ENCODE data around the gene GRK4.

GRK4 gene

DNA sequence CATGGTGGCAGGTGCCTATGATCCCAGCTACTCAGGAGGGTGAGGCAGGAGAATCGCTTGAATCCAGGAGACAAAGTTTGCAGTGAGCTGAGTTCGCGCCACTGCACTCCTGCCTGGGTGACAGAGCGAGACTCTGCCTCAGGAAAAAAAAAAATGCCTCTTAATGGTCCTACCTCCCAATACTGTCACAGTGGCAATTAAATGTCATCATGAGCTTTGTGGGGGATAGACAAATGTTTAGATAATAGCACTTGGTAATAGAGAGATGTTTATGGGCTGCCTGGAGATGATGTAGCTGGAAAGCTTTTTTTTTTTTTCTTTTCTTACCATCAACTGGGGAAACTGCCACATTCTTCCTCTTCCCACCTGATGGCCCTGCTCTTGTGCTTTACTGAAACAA is 33.0 kb downstream of the GRK4 start:
- no peaks in the 10 kb centered on the region for H3K36me3 ChIP-seq (ENCODE audit: control insufficient read depth in 2 of 2, insufficient read depth in 1 of 2, low read length in 2 of 2)
- H3K27ac ChIP-seq (ENCODE audit: extremely low read depth, low read depth, low read length), result no peak overlapping the region
- H3K4me3 ChIP-seq (ENCODE audit: low read depth, low read length), result no peak overlapping the region
- ChIA-PET CTCF (interaction anchor here (0.6 to 1.0 kb wide), 2 partner anchors 18 to 51 kb away, joined by 3 to 6 read pairs; no protein-coding TSS in a partner anchor), POLR2A (no interaction called here)
- H3K4me1 ChIP-seq (ENCODE audit: control insufficient read depth, insufficient read depth, low read length), result no peaks in the 10 kb centered on the region
- no peak for TF ChIP-seq ZNF169 (tag by site-specific recombination; IDR thresholded peaks at IDR 0.05)
- no peak for TF ChIP-seq ZNF837 (tag by site-specific recombination; IDR thresholded peaks at IDR 0.05)
- TF ChIP-seq GLIS1 (tag by site-specific recombination; IDR thresholded peaks at IDR 0.05), result peak; percentile 95
- TF ChIP-seq EGR2 (tag by site-specific recombination; IDR thresholded peaks at IDR 0.05; ENCODE audit: low read depth), result no peak
- TF ChIP-seq KLF1 (tag by site-specific recombination; IDR thresholded peaks at IDR 0.05), result no peak
- no peak for TF ChIP-seq SP3 (tag by site-specific recombination; IDR thresholded peaks at IDR 0.05)
- no peaks in the 10 kb centered on the region for H3K9me3 ChIP-seq (ENCODE audit: control insufficient read depth, insufficient read depth, low read depth, low read length)

DNA sequence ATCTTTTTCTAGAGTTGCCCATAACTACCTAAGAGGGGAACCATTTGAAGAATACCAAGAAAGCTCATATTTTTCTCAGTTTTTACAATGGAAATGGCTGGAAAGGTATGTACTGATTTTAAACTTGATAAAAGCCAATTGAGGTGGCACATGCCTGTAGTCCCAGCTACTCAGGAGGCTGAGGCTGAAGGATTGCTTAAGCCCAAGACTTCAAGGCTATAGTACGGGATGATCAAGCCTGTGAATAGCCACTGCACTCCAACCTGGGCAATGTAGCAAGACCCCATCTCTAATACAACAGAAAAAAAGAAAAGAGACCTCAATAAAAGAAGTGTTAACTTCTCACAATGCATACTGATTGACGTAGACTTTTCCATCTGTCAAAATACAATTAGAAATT is 44.4 kb downstream of the GRK4 start:
- Histone ChIP-seq H3K4me1 (ENCODE audit: control insufficient read depth, insufficient read depth, low read length) (no peaks in the 10 kb centered on the region), H3K27ac (ENCODE audit: extremely low read depth, low read depth, low read length) (no peak overlapping the region), H3K4me3 (ENCODE audit: low read depth, low read length) (no peak overlapping the region), H3K36me3 (ENCODE audit: control insufficient read depth in 2 of 2, insufficient read depth in 1 of 2, low read length in 2 of 2) (no peaks in the 10 kb centered on the region), H3K9me3 (ENCODE audit: control insufficient read depth, insufficient read depth, low read depth, low read length) (no peaks in the 10 kb centered on the region)
- no peak for TF ChIP-seq ZNF610 (tag by site-specific recombination; IDR thresholded peaks at IDR 0.05; ENCODE audit: borderline replicate concordance)
- CTCF ChIA-PET, result interaction anchor here (0.5 to 1.3 kb wide), 2 partner anchors 30 to 72 kb away, joined by 3 read pairs; no protein-coding TSS in a partner anchor
- POLR2A ChIA-PET, result no interaction called here

GRCh38 chr4:3009422-3009821 is 46.1 kb downstream of the GRK4 start:
- Histone ChIP-seq H3K4me1 (ENCODE audit: control insufficient read depth, insufficient read depth, low read length) (no peaks in the 10 kb centered on the region), H3K9me3 (ENCODE audit: control insufficient read depth, insufficient read depth, low read depth, low read length) (no peaks in the 10 kb centered on the region), H3K27ac (ENCODE audit: extremely low read depth, low read depth, low read length) (no peak overlapping the region), H3K36me3 (ENCODE audit: control insufficient read depth in 2 of 2, insufficient read depth in 1 of 2, low read length in 2 of 2) (no peaks in the 10 kb centered on the region), H3K4me3 (ENCODE audit: low read depth, low read length) (no peak overlapping the region)
- ChIA-PET CTCF (interaction anchor here (1.4 kb wide), 2 partner anchors 28 to 45 kb away, joined by 4 read pairs; no protein-coding TSS in a partner anchor), POLR2A (no interaction called here)
- TF ChIP-seq ZNF19 (tag by site-specific recombination; IDR thresholded peaks at IDR 0.05; ENCODE audit: low read depth) (no peak), ZNF654 (tag by site-specific recombination; IDR thresholded peaks at IDR 0.05; ENCODE audit: low read depth) (no peak), ZNF830 (tag by site-specific recombination; IDR thresholded peaks at IDR 0.05; ENCODE audit: low read depth) (no peak), ZNF280D (tag by site-specific recombination; IDR thresholded peaks at IDR 0.05) (no peak), ZNF701 (tag by site-specific recombination; IDR thresholded peaks at IDR 0.05) (no peak), ZNF76 (tag by site-specific recombination; IDR thresholded peaks at IDR 0.05; ENCODE audit: borderline replicate concordance, low read depth) (no peak), ZNF548 (tag by site-specific recombination; IDR thresholded peaks at IDR 0.05) (no peak), ZSCAN16 (tag by site-specific recombination; IDR thresholded peaks at IDR 0.05) (no peak), ZBTB8A (tag by site-specific recombination; IDR thresholded peaks at IDR 0.05) (no peak), PATZ1 (tag by site-specific recombination; IDR thresholded peaks at IDR 0.05) (no peak), ZNF274 (IDR thresholded peaks at IDR 0.05; ENCODE audit: low read length) (no peak), ZNF274 (tag by site-specific recombination; IDR thresholded peaks at IDR 0.05; ENCODE audit: borderline replicate concordance) (no peak), ZNF239 (tag by site-specific recombination; IDR thresholded peaks at IDR 0.05) (no peak), ZNF747 (tag by site-specific recombination; IDR thresholded peaks at IDR 0.05) (no peak), ZNF433 (tag by site-specific recombination; IDR thresholded peaks at IDR 0.05; ENCODE audit: low read depth) (no peak), KLF8 (tag by site-specific recombination; IDR thresholded peaks at IDR 0.05) (no peak), ZNF362 (tag by site-specific recombination; IDR thresholded peaks at IDR 0.05) (no peak), ZNF202 (tag by site-specific recombination; IDR thresholded peaks at IDR 0.05; ENCODE audit: borderline replicate concordance) (no peak)

Data from HEK293 (cell line).